Endodermal cell (in vitro differentiated cells): ENCODE results near the gene C1orf167. TPM values are rescaled to one million over a fixed set of nuclear protein-coding genes. Genes with fewer than 3 reads are reported as not detected.

Source experiments
- DNase-seq: peaks from one replicate; pipeline ENCODE4 v3.0.0-alpha.2; 2017
- H3K27ac ChIP-seq: 2 replicates; pipeline ENCODE4 v1.5.1; 2013; ENCODE audit warnings: mild to moderate bottlenecking, low read depth, low read length, moderate library complexity
- H3K27me3 ChIP-seq: 2 replicates; pipeline ENCODE4 v1.6.1; 2013; ENCODE audit warnings: mild to moderate bottlenecking, low read length, moderate library complexity; ENCODE audit not compliant: insufficient read depth, control insufficient read depth, poor library complexity, severe bottlenecking
- H3K36me3 ChIP-seq: 2 replicates; pipeline ENCODE4 v1.7.0; 2013; ENCODE audit warnings: mild to moderate bottlenecking, low read length, moderate library complexity; ENCODE audit not compliant: control insufficient read depth, insufficient read depth
- H3K4me1 ChIP-seq: one replicate; pipeline ENCODE4 v1.7.0; 2013; ENCODE audit warnings: low read length; ENCODE audit not compliant: control insufficient read depth, insufficient read depth
- H3K4me3 ChIP-seq: 2 replicates; pipeline ENCODE4 v1.5.1; 2013; ENCODE audit warnings: mild to moderate bottlenecking, low read length, moderate library complexity
- H3K9ac ChIP-seq: 2 replicates; pipeline ENCODE4 v1.6.1; 2013; ENCODE audit warnings: mild to moderate bottlenecking, low read length, moderate library complexity; ENCODE audit not compliant: poor library complexity, severe bottlenecking; ENCODE audit errors: extremely low read depth
- H3K9me3 ChIP-seq: 2 replicates; pipeline ENCODE4 v1.6.1; 2013; ENCODE audit warnings: mild to moderate bottlenecking, low read length, moderate library complexity; ENCODE audit not compliant: control insufficient read depth
- H3K27ac Mint-ChIP-seq: 2 replicates; pipeline ENCODE4 v1.8.0; 2020; ENCODE audit warnings: mixed read lengths
- H3K27me3 Mint-ChIP-seq: 2 replicates; pipeline ENCODE4 v1.8.0; 2021; ENCODE audit warnings: mild to moderate bottlenecking, mixed read lengths; ENCODE audit not compliant: insufficient read depth
- H3K36me3 Mint-ChIP-seq: 2 replicates; pipeline ENCODE4 v1.8.0; 2020; ENCODE audit warnings: low read depth, mixed read lengths
- H3K4me1 Mint-ChIP-seq: 2 replicates; pipeline ENCODE4 v1.8.0; 2020; ENCODE audit warnings: mixed read lengths
- H3K4me3 Mint-ChIP-seq: 2 replicates; pipeline ENCODE4 v1.8.0; 2020; ENCODE audit warnings: mild to moderate bottlenecking, moderate library complexity, mixed read lengths
- H3K9me3 Mint-ChIP-seq: 2 replicates; pipeline ENCODE4 v1.8.0; 2020; ENCODE audit warnings: mild to moderate bottlenecking, mixed read lengths
- CTCF ChIP-seq: fragments of 200-600 bp; sonication (generic); conservative IDR thresholded peaks from 2 replicates; pipeline ENCODE4 v1.5.0; 2021; ENCODE audit warnings: antibody characterized with exemption, mild to moderate bottlenecking
- WGBS, 2 experiments: methylation state at CpG; one replicate each; pipeline versions ENCODE4 v1.1.5 to v1.1.7; 2013; ENCODE audit warnings: missing lambda C conversion rate in 2 of 2, mixed read lengths in 1 of 2; ENCODE audit not compliant: insufficient coverage in 1 of 2, insufficient read length in 1 of 2; 5-methylcytosine and 5-hydroxymethylcytosine counted together
- total RNA-seq, 2 donors: library from RNA; stranded (reverse); fragmentation: NEBNext Ultra II Directional in 1 of 2; extraction: Animal tissue kit (Norgen Biotek cat#: 25700) in 1 of 2; gene quantifications; 2 replicates in 1 of 2; 3 replicates in 1 of 2; pipeline ENCODE4 v1.2.1, GENCODE V29; 2021

The C1orf167 gene
- total RNA-seq, 2 donors from 2014 or later, result 0.95 to 1.4 TPM

- Histone ChIP-seq H3K27ac (no peak overlapping the region), H3K36me3 (peaks cover 72% of the 10 kb centered on the region), H3K4me1 (no peaks in the 10 kb centered on the region), H3K4me3 (no peak overlapping the region), H3K9me3 (no peaks in the 10 kb centered on the region), H3K9ac (no peak overlapping the region), H3K27me3 (no peaks in the 10 kb centered on the region)
- WGBS, 2 experiments, result 94 to 99% methylated on average over 12 of the region's 12 CpGs
- Mint-ChIP-seq H3K27ac (no peak overlapping the region), H3K27me3 (no peaks in the 10 kb centered on the region), H3K9me3 (no peaks in the 10 kb centered on the region), H3K36me3 (peaks cover 67% of the 10 kb centered on the region), H3K4me1 (no peaks in the 10 kb centered on the region), H3K4me3 (no peak overlapping the region)
- DNase-seq, result no peak
- no peak for TF ChIP-seq CTCF
Measured at GRCh38 chr1:11817192-11817591, 55.2 kb downstream of the C1orf167 start.

GRCh38 chr1:11822091-11822490 lies 60.1 kb downstream of the C1orf167 start:
- no peak overlapping the region for H3K27ac Mint-ChIP-seq
- H3K9me3 ChIP-seq, result no peaks in the 10 kb centered on the region
- H3K27ac ChIP-seq, result no peak overlapping the region
- no peaks in the 10 kb centered on the region for H3K27me3 ChIP-seq
- H3K4me3 Mint-ChIP-seq, result no peak overlapping the region
- peaks cover 47% of the 10 kb centered on the region for H3K36me3 Mint-ChIP-seq
- no peaks in the 10 kb centered on the region for H3K4me1 ChIP-seq
- no peak overlapping the region for H3K9ac ChIP-seq
- no peak overlapping the region for H3K4me3 ChIP-seq
- 92 to 95% methylated on average over 2 to 3 of the region's 3 CpGs for WGBS, 2 experiments
- DNase-seq, result no peak
- TF ChIP-seq CTCF, result no peak
- no peaks in the 10 kb centered on the region for H3K9me3 Mint-ChIP-seq
- H3K36me3 ChIP-seq, result peaks cover 81% of the 10 kb centered on the region
- no peaks in the 10 kb centered on the region for H3K4me1 Mint-ChIP-seq
- H3K27me3 Mint-ChIP-seq, result no peaks in the 10 kb centered on the region

- Histone ChIP-seq H3K36me3 (peaks cover 79% of the 10 kb centered on the region), H3K9ac (no peak overlapping the region), H3K4me1 (no peaks in the 10 kb centered on the region), H3K9me3 (no peaks in the 10 kb centered on the region), H3K4me3 (no peak overlapping the region), H3K27ac (no peak overlapping the region), H3K27me3 (no peaks in the 10 kb centered on the region)
- no peak for DNase-seq
- 94 to 95% methylated on average over 13 to 17 of the region's 17 CpGs for WGBS, 2 experiments
- H3K4me3 Mint-ChIP-seq, result no peak overlapping the region
- TF ChIP-seq CTCF, result no peak
- no peaks in the 10 kb centered on the region for H3K4me1 Mint-ChIP-seq
- no peak overlapping the region for H3K27ac Mint-ChIP-seq
- H3K27me3 Mint-ChIP-seq, result no peaks in the 10 kb centered on the region
- H3K36me3 Mint-ChIP-seq, result peaks cover 48% of the 10 kb centered on the region
- H3K9me3 Mint-ChIP-seq, result no peaks in the 10 kb centered on the region
Measured at GRCh38 chr1:11823366-11824137, 61.6 kb downstream of the C1orf167 start.
